Neural cell (in vitro differentiated cells): ENCODE measurements around the gene SH2D1B. TPM values are rescaled to one million over a fixed set of nuclear protein-coding genes. Genes with fewer than 3 reads are reported as not detected.

Experiments used
- H2AFZ ChIP-seq: fragments of 200-600, 300-800 bp; sonication (generic), shearing (Covaris generic); 2 replicates; pipeline ENCODE4 v1.6.0; 2014; ENCODE audit warnings: low read depth, mild to moderate bottlenecking, antibody characterized with exemption, low read length, moderate library complexity
- H3F3A ChIP-seq: fragments of 200-600 bp; shearing (Covaris generic); 2 replicates; pipeline ENCODE4 v1.6.1; 2016; ENCODE audit warnings: mild to moderate bottlenecking, moderate library complexity, mixed read lengths, antibody characterized with exemption, low read length; ENCODE audit not compliant: insufficient read depth, poor library complexity, severe bottlenecking
- H3K27ac ChIP-seq: fragments of 200-600, 300-800 bp; sonication (generic), shearing (Covaris generic); 2 replicates; pipeline ENCODE4 v1.5.1; 2014; ENCODE audit warnings: mild to moderate bottlenecking, low read length, moderate library complexity
- H3K27me3 ChIP-seq: fragments of 300-800, 200-600 bp; sonication (generic), shearing (Covaris generic); 2 replicates; pipeline ENCODE4 v1.6.0; 2014; ENCODE audit warnings: mild to moderate bottlenecking, low read depth, low read length, moderate library complexity; ENCODE audit not compliant: insufficient read depth
- H3K36me3 ChIP-seq: fragments of 300-800, 200-600 bp; sonication (generic), shearing (Covaris generic); 2 replicates; pipeline ENCODE4 v1.5.1; 2014; ENCODE audit warnings: mild to moderate bottlenecking, antibody characterized with exemption, low read length, moderate library complexity; ENCODE audit not compliant: insufficient read depth
- H3K4me2 ChIP-seq: fragments of 300-800, 200-600 bp; sonication (generic), shearing (Covaris generic); 2 replicates; pipeline ENCODE4 v1.6.0; 2014; ENCODE audit warnings: mild to moderate bottlenecking, low read length
- H3K4me3 ChIP-seq: fragments of 300-800, 200-600 bp; sonication (generic), shearing (Covaris generic); 2 replicates; pipeline ENCODE4 v1.5.1; 2014; ENCODE audit warnings: mild to moderate bottlenecking, low read length, moderate library complexity
- H3K79me2 ChIP-seq: fragments of 200-600 bp; shearing (Covaris generic); replicated peaks from 2 replicates; pipeline ENCODE4 v1.6.0; 2014; ENCODE audit warnings: mild to moderate bottlenecking, low read length, moderate library complexity; ENCODE audit not compliant: insufficient read depth
- H3K9ac ChIP-seq: fragments of 300-800, 200-600 bp; sonication (generic), shearing (Covaris generic); 2 replicates; pipeline ENCODE4 v1.6.1; 2016; ENCODE audit warnings: mild to moderate bottlenecking, low read length, mixed read lengths
- H3K9me2 ChIP-seq: fragments of 200-600 bp; shearing (Covaris generic); 2 replicates; pipeline ENCODE4 v1.6.1; 2016; ENCODE audit warnings: mild to moderate bottlenecking, low read length, mixed read lengths; ENCODE audit not compliant: insufficient read depth
- H3K9me3 ChIP-seq: fragments of 200-600, 300-800 bp; sonication (generic), shearing (Covaris generic); 2 replicates; pipeline ENCODE4 v1.6.1; 2016; ENCODE audit warnings: mild to moderate bottlenecking, mixed run types, low read length, moderate library complexity, mixed read lengths
- H4K20me1 ChIP-seq: fragments of 200-600 bp; shearing (Covaris generic); 2 replicates; pipeline ENCODE4 v1.6.1; 2016; ENCODE audit warnings: mild to moderate bottlenecking, mixed run types; ENCODE audit not compliant: insufficient read depth
- EP300 ChIP-seq: fragments of 450-650 bp; conservative IDR thresholded peaks from 2 replicates; pipeline ENCODE4 v1.6.1; 2014; ENCODE audit warnings: antibody characterized with exemption, mild to moderate bottlenecking, moderate library complexity; ENCODE audit not compliant: poor library complexity, severe bottlenecking
- EZH2 ChIP-seq: fragments of 200-600, 300-800 bp; shearing (Covaris generic), sonication (generic); IDR thresholded peaks from 2 replicates; pipeline ENCODE4 v1.6.1; 2014; ENCODE audit warnings: antibody characterized with exemption, low read length, borderline replicate concordance, mild to moderate bottlenecking; ENCODE audit not compliant: insufficient read depth, poor library complexity, severe bottlenecking
- MXI1 ChIP-seq: fragments of 450-650 bp; conservative IDR thresholded peaks from 2 replicates; pipeline ENCODE4 v1.6.1; 2014; ENCODE audit warnings: antibody characterized with exemption, mild to moderate bottlenecking; ENCODE audit not compliant: poor library complexity, severe bottlenecking
- POLR2AphosphoS5 ChIP-seq: IDR thresholded peaks from 2 replicates; pipeline ENCODE4 v1.6.1; 2012
- RAD21 ChIP-seq: fragments of 450-650 bp; conservative IDR thresholded peaks from 2 replicates; pipeline ENCODE4 v1.6.1; 2014; ENCODE audit warnings: antibody characterized with exemption, mild to moderate bottlenecking, moderate library complexity
- SMC3 ChIP-seq: fragments of 450-650 bp; conservative IDR thresholded peaks from 2 replicates; pipeline ENCODE4 v1.6.1; 2014; ENCODE audit warnings: antibody characterized with exemption, mild to moderate bottlenecking, moderate library complexity; ENCODE audit not compliant: poor library complexity
- TAF1 ChIP-seq: IDR thresholded peaks from 2 replicates; pipeline ENCODE4 v1.6.1; 2012; ENCODE audit warnings: low read depth
- polyA plus RNA-seq: library from polyadenylated mRNA; depleted of rRNA; stranded (reverse); fragments of >200 nt; gene quantifications from 2 replicates; pipeline ENCODE4 v1.2.3, GENCODE V29; 2014
- TF ChIP-seq, protein P1 (sequence below): fragments of 450-650 bp; IDR thresholded peaks from 2 replicates; pipeline ENCODE4 v1.5.1; 2014; ENCODE audit warnings: antibody characterized with exemption, mild to moderate bottlenecking, moderate library complexity; ENCODE audit not compliant: poor library complexity, severe bottlenecking
- TF ChIP-seq, protein P2 (sequence below): IDR thresholded peaks from 2 replicates; pipeline ENCODE4 v1.6.1; 2012; ENCODE audit warnings: borderline replicate concordance

SH2D1B gene
- polyA plus RNA-seq, 1 donor from 2014 or later, result not detected

DNA sequence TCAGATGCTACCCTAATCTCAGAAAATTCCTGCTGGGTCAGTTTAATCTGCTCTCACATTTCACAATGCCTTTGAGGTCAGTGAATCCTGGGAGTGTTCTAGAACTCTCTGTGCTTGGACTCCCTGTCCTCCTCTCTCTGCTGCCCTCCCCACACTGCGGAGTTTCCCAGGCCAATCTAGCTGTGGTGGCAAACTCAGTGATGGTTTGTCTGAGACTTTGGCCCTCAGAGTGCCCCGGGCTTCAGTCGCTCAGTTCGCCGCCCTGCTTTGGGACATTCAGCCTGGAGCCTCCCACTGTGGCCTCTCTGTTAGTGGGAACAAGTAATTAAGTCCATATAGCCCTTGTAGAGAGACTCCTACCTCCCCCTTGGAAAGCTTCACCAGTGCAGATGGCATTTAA lies 23.3 kb downstream of the SH2D1B start:
- H3K4me2 ChIP-seq, result no peak overlapping the region
- no peaks in the 10 kb centered on the region for H4K20me1 ChIP-seq
- H3K4me3 ChIP-seq, result no peak overlapping the region
- H3K27me3 ChIP-seq, result no peaks in the 10 kb centered on the region
- peaks cover 3% of the 10 kb centered on the region for H3F3A ChIP-seq
- H3K9ac ChIP-seq, result no peak overlapping the region
- no peaks in the 10 kb centered on the region for H3K9me2 ChIP-seq
- peaks cover 5% of the 10 kb centered on the region for H3K36me3 ChIP-seq
- H3K27ac ChIP-seq, result no peak overlapping the region
- H3K9me3 ChIP-seq, result no peaks in the 10 kb centered on the region
- H3K79me2 ChIP-seq, result no peaks in the 10 kb centered on the region
- TF ChIP-seq TAF1 (no peak), POLR2AphosphoS5 (no peak), MXI1 (no peak), SMC3 (no peak), EP300 (no peak), RAD21 (no peak), EZH2 (no peak)
- TF ChIP-seq, protein P1, sequence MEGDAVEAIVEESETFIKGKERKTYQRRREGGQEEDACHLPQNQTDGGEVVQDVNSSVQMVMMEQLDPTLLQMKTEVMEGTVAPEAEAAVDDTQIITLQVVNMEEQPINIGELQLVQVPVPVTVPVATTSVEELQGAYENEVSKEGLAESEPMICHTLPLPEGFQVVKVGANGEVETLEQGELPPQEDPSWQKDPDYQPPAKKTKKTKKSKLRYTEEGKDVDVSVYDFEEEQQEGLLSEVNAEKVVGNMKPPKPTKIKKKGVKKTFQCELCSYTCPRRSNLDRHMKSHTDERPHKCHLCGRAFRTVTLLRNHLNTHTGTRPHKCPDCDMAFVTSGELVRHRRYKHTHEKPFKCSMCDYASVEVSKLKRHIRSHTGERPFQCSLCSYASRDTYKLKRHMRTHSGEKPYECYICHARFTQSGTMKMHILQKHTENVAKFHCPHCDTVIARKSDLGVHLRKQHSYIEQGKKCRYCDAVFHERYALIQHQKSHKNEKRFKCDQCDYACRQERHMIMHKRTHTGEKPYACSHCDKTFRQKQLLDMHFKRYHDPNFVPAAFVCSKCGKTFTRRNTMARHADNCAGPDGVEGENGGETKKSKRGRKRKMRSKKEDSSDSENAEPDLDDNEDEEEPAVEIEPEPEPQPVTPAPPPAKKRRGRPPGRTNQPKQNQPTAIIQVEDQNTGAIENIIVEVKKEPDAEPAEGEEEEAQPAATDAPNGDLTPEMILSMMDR, result no peak
- TF ChIP-seq, protein P2, sequence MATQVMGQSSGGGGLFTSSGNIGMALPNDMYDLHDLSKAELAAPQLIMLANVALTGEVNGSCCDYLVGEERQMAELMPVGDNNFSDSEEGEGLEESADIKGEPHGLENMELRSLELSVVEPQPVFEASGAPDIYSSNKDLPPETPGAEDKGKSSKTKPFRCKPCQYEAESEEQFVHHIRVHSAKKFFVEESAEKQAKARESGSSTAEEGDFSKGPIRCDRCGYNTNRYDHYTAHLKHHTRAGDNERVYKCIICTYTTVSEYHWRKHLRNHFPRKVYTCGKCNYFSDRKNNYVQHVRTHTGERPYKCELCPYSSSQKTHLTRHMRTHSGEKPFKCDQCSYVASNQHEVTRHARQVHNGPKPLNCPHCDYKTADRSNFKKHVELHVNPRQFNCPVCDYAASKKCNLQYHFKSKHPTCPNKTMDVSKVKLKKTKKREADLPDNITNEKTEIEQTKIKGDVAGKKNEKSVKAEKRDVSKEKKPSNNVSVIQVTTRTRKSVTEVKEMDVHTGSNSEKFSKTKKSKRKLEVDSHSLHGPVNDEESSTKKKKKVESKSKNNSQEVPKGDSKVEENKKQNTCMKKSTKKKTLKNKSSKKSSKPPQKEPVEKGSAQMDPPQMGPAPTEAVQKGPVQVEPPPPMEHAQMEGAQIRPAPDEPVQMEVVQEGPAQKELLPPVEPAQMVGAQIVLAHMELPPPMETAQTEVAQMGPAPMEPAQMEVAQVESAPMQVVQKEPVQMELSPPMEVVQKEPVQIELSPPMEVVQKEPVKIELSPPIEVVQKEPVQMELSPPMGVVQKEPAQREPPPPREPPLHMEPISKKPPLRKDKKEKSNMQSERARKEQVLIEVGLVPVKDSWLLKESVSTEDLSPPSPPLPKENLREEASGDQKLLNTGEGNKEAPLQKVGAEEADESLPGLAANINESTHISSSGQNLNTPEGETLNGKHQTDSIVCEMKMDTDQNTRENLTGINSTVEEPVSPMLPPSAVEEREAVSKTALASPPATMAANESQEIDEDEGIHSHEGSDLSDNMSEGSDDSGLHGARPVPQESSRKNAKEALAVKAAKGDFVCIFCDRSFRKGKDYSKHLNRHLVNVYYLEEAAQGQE, result no peak
- no peak overlapping the region for H2AFZ ChIP-seq

DNA sequence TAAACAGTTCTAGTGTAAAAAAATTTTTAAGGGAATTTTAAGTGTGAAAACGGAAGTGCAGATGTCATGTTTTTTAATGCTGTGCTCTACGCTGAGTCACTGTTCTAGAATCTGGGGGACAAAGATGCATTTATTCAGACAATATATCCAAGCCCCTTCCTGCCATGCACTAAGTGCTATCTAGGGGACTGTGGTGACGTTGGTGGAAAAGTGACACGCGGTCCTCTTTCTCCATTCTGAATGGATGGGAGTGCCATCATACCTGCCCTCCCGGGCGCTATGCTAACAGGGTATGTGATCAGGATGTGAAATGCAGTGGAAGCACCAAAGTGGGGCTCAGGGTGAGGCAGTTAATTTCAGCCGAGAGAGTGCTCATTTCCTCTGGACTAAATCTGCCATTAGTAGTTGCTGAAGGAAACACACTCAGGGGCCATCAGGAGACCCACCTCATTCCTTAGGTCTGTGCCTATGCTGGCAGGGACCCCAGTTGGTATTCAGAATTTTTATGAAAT lies 23.8 kb downstream of the SH2D1B start:
- H3K27ac ChIP-seq, result no peak overlapping the region
- H3K9me3 ChIP-seq, result no peaks in the 10 kb centered on the region
- H3K36me3 ChIP-seq, result peaks cover 8% of the 10 kb centered on the region
- H3K27me3 ChIP-seq, result no peaks in the 10 kb centered on the region
- no peak overlapping the region for H3K9ac ChIP-seq
- TF ChIP-seq TAF1 (no peak), EP300 (no peak), POLR2AphosphoS5 (no peak), MXI1 (no peak), RAD21 (no peak), SMC3 (no peak), EZH2 (no peak)
- TF ChIP-seq, protein P1, result no peak
- TF ChIP-seq, protein P2, result no peak
- no peaks in the 10 kb centered on the region for H3K9me2 ChIP-seq
- no peak overlapping the region for H3K4me2 ChIP-seq
- H3K4me3 ChIP-seq, result no peak overlapping the region
- no peak overlapping the region for H2AFZ ChIP-seq
- peaks cover 3% of the 10 kb centered on the region for H3F3A ChIP-seq
- no peaks in the 10 kb centered on the region for H4K20me1 ChIP-seq
- no peaks in the 10 kb centered on the region for H3K79me2 ChIP-seq
